AG10803 (cell line): ENCODE results near the gene LDB2.

Experiments
- DNase-seq: peaks from one replicate; pipeline ENCODE4 v3.0.0; 2010; ENCODE audit warnings: low read depth
- H3K4me3 ChIP-seq: 2 replicates; pipeline ENCODE4 v1.5.1; 2011; ENCODE audit warnings: mild to moderate bottlenecking, low read length, control low read depth
- CTCF ChIP-seq: conservative IDR thresholded peaks from 2 replicates; pipeline ENCODE4 v1.5.1; 2011; ENCODE audit warnings: mild to moderate bottlenecking, low read length, control low read depth, inconsistent platforms

LDB2 gene

GRCh38 chr4:16672421-16672820 is 226.0 kb downstream of the LDB2 start:
- no peak overlapping the region for H3K4me3 ChIP-seq
- DNase-seq = no peak
- TF ChIP-seq CTCF = no peak

- DNase-seq = no peak
- TF ChIP-seq CTCF = no peak
- no peak overlapping the region for H3K4me3 ChIP-seq
These were observed 226.7 kb downstream of the LDB2 start for GRCh38 chr4:16671741-16672140.

GRCh38 chr4:16670727-16671126 is 227.7 kb downstream of the LDB2 start:
- peak; percentile 34 for DNase-seq
- TF ChIP-seq CTCF = no peak

GRCh38 chr4:16669036-16669435 is 229.4 kb downstream of the LDB2 start:
- TF ChIP-seq CTCF = no peak
- peak; percentile 40 for DNase-seq
- H3K4me3 ChIP-seq = no peak overlapping the region

More at GRCh38 chr4:16670727-16671126, 227.7 kb downstream of the LDB2 start:
- no peak overlapping the region for H3K4me3 ChIP-seq

- no peak for TF ChIP-seq CTCF
- no peak overlapping the region for H3K4me3 ChIP-seq
- DNase-seq = no peak
These were observed 230.0 kb downstream of the LDB2 start for GRCh38 chr4:16668488-16668887.

GRCh38 chr4:16667464-16667863 is 231.0 kb downstream of the LDB2 start:
- no peak for TF ChIP-seq CTCF
- DNase-seq = peak; percentile 94
- peak overlapping the region; percentile 13; the same call in 1 of the 2 replicates for H3K4me3 ChIP-seq

GRCh38 chr4:16665942-16666551 is 232.4 kb downstream of the LDB2 start:
- no peak for DNase-seq
- H3K4me3 ChIP-seq = no peak overlapping the region
- no peak for TF ChIP-seq CTCF
